Psoas muscle (tissue), 8 donors: Measurements from ENCODE around the gene ALK. TPM values are rescaled to one million over a fixed set of nuclear protein-coding genes. Genes with fewer than 3 reads are reported as not detected.

Experiments used
- ATAC-seq, 4 donors: fragments of 200-7000 bp; cut with Tn5 transposase; one replicate each; pipeline ENCODE4 v1.9.1; 2020; ENCODE audit warnings: moderate library complexity in 3 of 4, mild to moderate bottlenecking in 2 of 4
- DNase-seq, 2 donors: peaks; one replicate each; pipeline ENCODE4 v3.0.0-alpha.2; 2020
- H3K27ac ChIP-seq: fragments of 200-600 bp; one replicate; pipeline ENCODE4 v1.8.0; 2022
- H3K27me3 ChIP-seq, 3 donors: fragments of 200-600 bp in 1 of 3; one replicate each; pipeline versions ENCODE4 v1.6.1 to v1.8.0; 2013 to 2022; ENCODE audit warnings: low read length in 2 of 3, mild to moderate bottlenecking in 2 of 3, moderate library complexity in 1 of 3; ENCODE audit not compliant: insufficient read depth in 3 of 3
- H3K36me3 ChIP-seq, 2 donors: fragments of 200-600 bp in 1 of 2; one replicate each; pipeline versions ENCODE4 v1.6.1 to v1.8.0; 2013 to 2022; ENCODE audit warnings: low read depth in 1 of 2, mild to moderate bottlenecking in 1 of 2, moderate library complexity in 1 of 2; ENCODE audit not compliant: insufficient read depth in 1 of 2
- H3K4me1 ChIP-seq: fragments of 200-600 bp; one replicate; pipeline ENCODE4 v1.8.0; 2022
- H3K4me3 ChIP-seq: fragments of 200-600 bp; one replicate; pipeline ENCODE4 v1.8.0; 2022; ENCODE audit warnings: mild to moderate bottlenecking
- H3K9me3 ChIP-seq: fragments of 200-600 bp; one replicate; pipeline ENCODE4 v1.8.0; 2022
- CTCF ChIP-seq: fragments of 200-600 bp; IDR thresholded peaks from one replicate; pipeline ENCODE4 v1.8.0; 2022; ENCODE audit warnings: antibody characterized with exemption
- WGBS, 3 donors: extraction: QIAGEN DNeasy Blood & Tissue Kit; methylation state at CpG; one replicate each; pipeline versions ENCODE4 v1.1.6 to v1.1.7; 2013; 5-methylcytosine and 5-hydroxymethylcytosine counted together
- intact Hi-C, 2 donors: fragments of 100-400 bp; cut with DNase I; formaldehyde crosslinking; loops; one replicate each; pipeline versions ENCODE4 v1.11.0 to v1.14.2; 2022
- polyA plus RNA-seq, 3 donors: library from polyadenylated mRNA; stranded (reverse); fragments of 200-250 nt; gene quantifications; one replicate each; pipeline ENCODE4 v1.2.3, GENCODE V29; 2013
- total RNA-seq, 4 donors: library from RNA; stranded (reverse); fragmentation: NEBNext Ultra II Directional in 2 of 4; extraction: Animal tissue kit (Norgen Biotek cat#: 25700) in 2 of 4; gene quantifications; one replicate each; pipeline versions ENCODE4 v1.2.1 to v1.2.4, GENCODE V29; 2021 to 2023
- donor health status: healthy with polysubstance abuse.
- donor health status: DM: no; HTN: no; CAD: no; lungs with moderate emphysema.
- donor health status: Bipolar disorder and iron deficiency.
- donor health status: healthy.
- donor health status: DM: yes; HTN: yes; CAD: no.
- donor health status: DM: no; HTN: no; CAD: no.
- donor health status: DM: no; HTN: no; CAD: no.
- donor health status: DM: yes; HTN: yes; CAD: no.

ALK gene
- total and polyA plus RNA-seq, 7 donors: 0.03 to 0.32 (median 0.08) TPM; not detected in 2

DNA sequence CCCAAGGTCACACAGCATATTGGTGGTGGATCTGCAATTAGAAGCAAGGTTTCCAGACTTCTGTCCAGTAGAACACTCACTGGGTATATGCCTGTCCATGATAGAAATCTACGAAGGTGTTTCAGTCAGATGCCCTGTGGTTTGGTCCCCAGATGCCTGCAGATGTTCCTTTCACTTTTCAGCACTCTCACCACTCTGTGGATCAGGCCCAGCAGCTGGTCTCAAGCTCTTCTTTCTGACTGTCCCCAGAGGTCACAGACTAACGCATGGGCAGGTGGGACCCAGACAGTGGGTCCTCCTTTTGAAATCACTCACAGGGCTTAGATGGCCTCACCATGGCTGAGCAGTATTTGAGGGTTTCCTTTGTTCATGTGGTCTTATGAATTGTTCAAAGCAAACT, 376.5 kb downstream of the ALK start:
- 64 to 80% (median 71%) methylated on average over 2 of the region's 2 CpGs for whole genome bisulfite sequencing, 3 donors
- DNase-seq: no peak
- H3K27ac ChIP-seq: no peak overlapping the region
- no peaks in the 10 kb centered on the region for H3K36me3 ChIP-seq
- intact Hi-C loops: no loop called here
- H3K4me1 ChIP-seq: no peaks in the 10 kb centered on the region
- H3K9me3 ChIP-seq: no peaks in the 10 kb centered on the region
- no peak for ATAC-seq
- H3K4me3 ChIP-seq: no peak overlapping the region
- TF ChIP-seq CTCF: no peak
- H3K27me3 ChIP-seq: peaks cover 0 to 3% (median 0%) of the 10 kb centered on the region in 3 donors

GRCh38 chr2:29544031-29544430, 377.4 kb downstream of the ALK start:
- intact Hi-C loops: no loop called here
- no peaks in the 10 kb centered on the region for H3K36me3 ChIP-seq
- WGBS, 3 donors: 80 to 96% (median 94%) methylated on average over 3 of the region's 3 CpGs
- no peak overlapping the region for H3K4me3 ChIP-seq
- H3K27ac ChIP-seq: no peak overlapping the region
- H3K4me1 ChIP-seq: no peaks in the 10 kb centered on the region
- DNase-seq: no peak
- TF ChIP-seq CTCF: no peak
- no peak for ATAC-seq
- no peaks in the 10 kb centered on the region for H3K9me3 ChIP-seq
- peaks cover 0 to 3% (median 0%) of the 10 kb centered on the region in 3 donors for H3K27me3 ChIP-seq

GRCh38 chr2:29535188-29535587, 386.2 kb downstream of the ALK start:
- DNase-seq: no peak
- H3K9me3 ChIP-seq: no peaks in the 10 kb centered on the region
- no peak for TF ChIP-seq CTCF
- H3K4me3 ChIP-seq: no peak overlapping the region
- WGBS, 3 donors: 84 to 92% (median 90%) methylated on average over 1 of the region's 1 CpG
- H3K27ac ChIP-seq: no peak overlapping the region
- no peaks in the 10 kb centered on the region for H3K36me3 ChIP-seq
- no peaks in the 10 kb centered on the region for H3K27me3 ChIP-seq
- ATAC-seq: no peak
- intact Hi-C loops: no loop called here
- no peaks in the 10 kb centered on the region for H3K4me1 ChIP-seq

- WGBS, 3 donors: 19 to 34% (median 24%) methylated on average over 1 of the region's 1 CpG
- no peak for ATAC-seq
These were observed 388.9 kb downstream of the ALK start for GRCh38 chr2:29532436-29532835.

More at GRCh38 chr2:29532436-29532835, 388.9 kb downstream of the ALK start:
- no peaks in the 10 kb centered on the region for H3K9me3 ChIP-seq
- intact Hi-C loops: no loop called here
- TF ChIP-seq CTCF: no peak
- H3K36me3 ChIP-seq: no peaks in the 10 kb centered on the region
- H3K4me3 ChIP-seq: no peak overlapping the region
- no peak for DNase-seq
- no peaks in the 10 kb centered on the region for H3K4me1 ChIP-seq
- no peak overlapping the region for H3K27ac ChIP-seq
- H3K27me3 ChIP-seq: peaks cover 0 to 3% (median 0%) of the 10 kb centered on the region in 3 donors
